Panc1 (cell line): Measurements from ENCODE around the gene ELMO1. TPM values are rescaled to one million over a fixed set of nuclear protein-coding genes. Genes with fewer than 3 reads are reported as not detected.

Experiments used
- ATAC-seq: fragments of 200-7000 bp; cut with Tn5 transposase; 2 replicates; pipeline ENCODE4 v1.9.1; 2020; ENCODE audit warnings: mild to moderate bottlenecking, moderate library complexity
- BruUV-seq: library from RNA; stranded (reverse); fragments of 400-500 nt; replicated peaks from 2 replicates; lab custom pipeline; 2021; lab: Mats Ljungman, UMichigan
- CTCF ChIA-PET: fragments of 300-600 bp; sonication (Branson Sonifier 250); formaldehyde crosslinking; loops from one replicate; lab custom pipeline; 2022; ENCODE audit warnings: antibody characterized with exemption; lab: Charles Lee
- POLR2A ChIA-PET: fragments of 300-600 bp; sonication (Branson Sonifier 250); formaldehyde crosslinking; loops from one replicate; lab custom pipeline; 2022; ENCODE audit warnings: antibody characterized with exemption; lab: Charles Lee
- DNase-seq: peaks from one replicate; pipeline ENCODE4 v3.0.0-alpha.2; 2010; ENCODE audit warnings: low read depth, low spot score
- H3K27ac ChIP-seq: 2 replicates; pipeline ENCODE4 v1.5.1; 2011; ENCODE audit warnings: mild to moderate bottlenecking, low read length, inconsistent platforms
- H3K27me3 ChIP-seq: fragments of 200-500 bp; sonication (Bioruptor generic); 2 replicates; pipeline ENCODE4 v1.6.0; 2014; ENCODE audit warnings: low read length, inconsistent platforms; ENCODE audit not compliant: control insufficient read depth, insufficient read depth
- H3K36me3 ChIP-seq: fragments of 200-500 bp; sonication (Bioruptor generic); 2 replicates; pipeline ENCODE4 v1.5.1; 2014; ENCODE audit warnings: inconsistent platforms, mild to moderate bottlenecking, low read length, moderate library complexity; ENCODE audit not compliant: control insufficient read depth, insufficient read depth
- H3K4me1 ChIP-seq: 2 replicates; pipeline ENCODE4 v1.5.1; 2011; ENCODE audit warnings: inconsistent platforms, mild to moderate bottlenecking, low read length, moderate library complexity; ENCODE audit not compliant: control insufficient read depth, insufficient read depth
- H3K4me3 ChIP-seq, 2 experiments: 2 replicates each; pipeline ENCODE4 v1.5.1; 2011 to 2012; ENCODE audit warnings: low read depth in 2 of 2, low read length in 2 of 2, mild to moderate bottlenecking in 2 of 2, inconsistent platforms in 1 of 2, moderate library complexity in 1 of 2
- H3K9me3 ChIP-seq: fragments of 200-500 bp; sonication (Bioruptor generic); 2 replicates; pipeline ENCODE4 v1.5.1; 2014; ENCODE audit warnings: low read depth, mild to moderate bottlenecking, inconsistent platforms, low read length, moderate library complexity; ENCODE audit not compliant: control insufficient read depth, insufficient read depth
- CTCF ChIP-seq: fragments of 450-650 bp; IDR thresholded peaks from 2 replicates; pipeline ENCODE4 v1.5.1; 2017; ENCODE audit warnings: mild to moderate bottlenecking
- POLR2AphosphoS5 ChIP-seq: IDR thresholded peaks from 2 replicates; pipeline ENCODE4 v1.6.1; 2012; ENCODE audit warnings: mild to moderate bottlenecking, low read depth, low read length, moderate library complexity
- REST ChIP-seq, 2 experiments: IDR thresholded peaks; 2 replicates each; pipeline ENCODE4 v1.6.1; 2011 to 2012; ENCODE audit warnings: low read depth in 2 of 2, control low read depth in 1 of 2, low read length in 1 of 2, mild to moderate bottlenecking in 1 of 2, moderate library complexity in 1 of 2; ENCODE audit not compliant: insufficient read depth in 1 of 2
- SIN3A ChIP-seq: IDR thresholded peaks from 2 replicates; pipeline ENCODE4 v1.6.1; 2012; ENCODE audit warnings: low read depth, mild to moderate bottlenecking, low read length, moderate library complexity, borderline replicate concordance; ENCODE audit not compliant: insufficient read depth
- TCF7L2 ChIP-seq: IDR thresholded peaks from 2 replicates; pipeline ENCODE4 v1.6.1; 2011; ENCODE audit warnings: mild to moderate bottlenecking, low read depth, low read length, inconsistent platforms
- in situ Hi-C: cut with HindIII; loops from 2 replicates; pipeline ENCODE4 v1.10.0; 2016; ENCODE audit warnings: low sequenced_read_pairs, low pct_unique_long_range_greater_than_20kb
- intact Hi-C: fragments of 100-400 bp; cut with micrococcal nuclease; formaldehyde crosslinking; loops from one replicate; pipeline ENCODE4 v1.10.0; 2022; ENCODE audit not compliant: unreplicated experiment
- total RNA-seq: library from RNA; stranded (reverse); gene quantifications from one replicate; pipeline ENCODE4 v1.2.1, GENCODE V29; 2021; ENCODE audit not compliant: unreplicated experiment

Gene ELMO1
- total RNA-seq, 1 experiment from 2014 or later: 0.80 TPM

GRCh38 chr7:37038706-37039105, 410.0 kb downstream of the ELMO1 start:
- Histone ChIP-seq H3K27ac (no peak overlapping the region), H3K9me3 (peaks cover 30% of the 10 kb centered on the region; the same call in 1 of the 2 replicates), H3K36me3 (no peaks in the 10 kb centered on the region), H3K4me3 (no peak overlapping the region), H3K27me3 (no peaks in the 10 kb centered on the region), H3K4me1 (no peaks in the 10 kb centered on the region)
- intact Hi-C loops (no loop called here), in situ Hi-C loops (no loop called here)
- ChIA-PET POLR2A (no interaction called here), CTCF (no interaction called here)
- no peak for ATAC-seq
- BruUV-seq: no TSS peak
- DNase-seq: no peak
- no peak for TF ChIP-seq CTCF
- no peak for TF ChIP-seq SIN3A
- no peak for TF ChIP-seq POLR2AphosphoS5
- TF ChIP-seq REST (IDR thresholded peaks at IDR 0.05; ENCODE audit: insufficient read depth in 1 of 2, low read depth in 2 of 2, low read length in 1 of 2): no peak
- no peak for TF ChIP-seq TCF7L2

GRCh38 chr7:37037286-37037685, 411.4 kb downstream of the ELMO1 start:
- H3K4me1 ChIP-seq: peaks cover 4% of the 10 kb centered on the region; the same call in 1 of the 2 replicates
- DNase-seq: no peak
- TF ChIP-seq CTCF (no peak), TCF7L2 (no peak), SIN3A (no peak), REST (IDR thresholded peaks at IDR 0.05; ENCODE audit: insufficient read depth in 1 of 2, low read depth in 2 of 2, low read length in 1 of 2) (no peak), POLR2AphosphoS5 (no peak)
- in situ Hi-C loops: no loop called here
- H3K9me3 ChIP-seq: peaks cover 42% of the 10 kb centered on the region; the same call in 1 of the 2 replicates
- no peak overlapping the region for H3K4me3 ChIP-seq
- no peak overlapping the region for H3K27ac ChIP-seq
- intact Hi-C loops: no loop called here
- BruUV-seq: no TSS peak
- H3K36me3 ChIP-seq: no peaks in the 10 kb centered on the region
- POLR2A ChIA-PET: interaction anchor here (0.6 kb wide), 1 partner anchor 45 kb away, joined by 7 read pairs; no protein-coding TSS in a partner anchor
- CTCF ChIA-PET: no interaction called here
- H3K27me3 ChIP-seq: no peaks in the 10 kb centered on the region
- ATAC-seq: no peak
